GM20000 (cell line): Measurements from ENCODE around the gene TGFBI.

Source experiments
- DNase-seq: peaks from one replicate; pipeline ENCODE4 v3.0.0; 2012; ENCODE audit warnings: low spot score
- CTCF ChIP-seq: IDR thresholded peaks from 2 replicates; pipeline ENCODE4 v1.5.1; 2012; ENCODE audit warnings: mild to moderate bottlenecking, control low read depth; ENCODE audit errors: extremely low read depth, missing control alignments

TGFBI gene

GRCh38 chr5:136058972-136059354 lies 30.2 kb downstream of the TGFBI start:
- no peak for DNase-seq
- TF ChIP-seq CTCF: no peak

- TF ChIP-seq CTCF: no peak
- no peak for DNase-seq
These were observed 32.2 kb downstream of the TGFBI start for GRCh38 chr5:136060963-136061362.

GRCh38 chr5:136061630-136062365 lies 33.0 kb downstream of the TGFBI start:
- no peak for DNase-seq
- no peak for TF ChIP-seq CTCF

GRCh38 chr5:136062366-136063274 lies 33.8 kb downstream of the TGFBI start:
- TF ChIP-seq CTCF: no peak
- DNase-seq: no peak

- no peak for DNase-seq
- no peak for TF ChIP-seq CTCF
These were observed 35.1 kb downstream of the TGFBI start for GRCh38 chr5:136063778-136064465.

- DNase-seq: no peak
- TF ChIP-seq CTCF: no peak
These were observed 35.7 kb downstream of the TGFBI start for GRCh38 chr5:136064510-136064909.
